ENCODE results near the gene SMYD4.
A peak's percentile ranks its signal among the peaks of the same experiment; 100 is the strongest.
"Not testable (repeated sequence)": the region's sequence is repeated elsewhere in the genome, so short reads cannot be mapped to it uniquely, and the experiment has no call there.

The SMYD4 gene, protein sequence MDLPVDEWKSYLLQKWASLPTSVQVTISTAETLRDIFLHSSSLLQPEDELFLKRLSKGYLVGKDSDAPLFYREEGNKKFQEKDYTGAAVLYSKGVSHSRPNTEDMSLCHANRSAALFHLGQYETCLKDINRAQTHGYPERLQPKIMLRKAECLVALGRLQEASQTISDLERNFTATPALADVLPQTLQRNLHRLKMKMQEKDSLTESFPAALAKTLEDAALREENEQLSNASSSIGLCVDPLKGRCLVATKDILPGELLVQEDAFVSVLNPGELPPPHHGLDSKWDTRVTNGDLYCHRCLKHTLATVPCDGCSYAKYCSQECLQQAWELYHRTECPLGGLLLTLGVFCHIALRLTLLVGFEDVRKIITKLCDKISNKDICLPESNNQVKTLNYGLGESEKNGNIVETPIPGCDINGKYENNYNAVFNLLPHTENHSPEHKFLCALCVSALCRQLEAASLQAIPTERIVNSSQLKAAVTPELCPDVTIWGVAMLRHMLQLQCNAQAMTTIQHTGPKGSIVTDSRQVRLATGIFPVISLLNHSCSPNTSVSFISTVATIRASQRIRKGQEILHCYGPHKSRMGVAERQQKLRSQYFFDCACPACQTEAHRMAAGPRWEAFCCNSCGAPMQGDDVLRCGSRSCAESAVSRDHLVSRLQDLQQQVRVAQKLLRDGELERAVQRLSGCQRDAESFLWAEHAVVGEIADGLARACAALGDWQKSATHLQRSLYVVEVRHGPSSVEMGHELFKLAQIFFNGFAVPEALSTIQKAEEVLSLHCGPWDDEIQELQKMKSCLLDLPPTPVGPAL

DNA sequence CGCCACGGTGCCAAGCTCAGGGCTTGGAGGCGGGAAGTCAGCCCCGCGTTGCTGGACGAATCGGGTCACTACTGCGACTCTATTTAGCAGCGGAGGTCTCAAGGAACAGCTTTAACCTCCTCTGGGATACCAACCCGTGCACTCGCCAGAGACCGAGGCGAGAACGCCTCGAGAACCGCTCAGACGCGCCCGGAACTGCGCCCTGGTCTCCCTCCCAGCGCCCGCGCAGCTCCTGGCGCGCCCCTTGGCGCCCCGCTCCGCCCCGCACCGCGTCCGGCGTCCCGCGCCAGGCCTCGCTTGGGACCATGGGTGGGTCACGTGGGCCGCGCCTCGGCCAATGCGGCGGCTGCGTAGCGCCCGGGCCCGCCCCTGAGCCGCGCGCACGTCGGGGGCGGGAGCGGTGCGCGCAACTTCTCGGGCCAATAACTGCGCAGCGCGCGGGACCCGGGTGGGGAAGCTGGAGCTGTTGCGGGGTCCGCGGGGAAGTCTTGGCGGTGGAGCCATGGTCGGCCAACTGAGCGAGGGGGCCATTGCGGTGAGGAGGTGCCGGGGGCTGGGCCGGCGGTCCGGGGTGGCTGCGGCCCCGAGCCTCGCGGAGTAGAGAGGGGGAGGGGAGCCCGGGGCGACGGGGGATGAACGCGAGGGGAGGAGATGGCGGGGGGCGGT, at the start of gene SMYD4, which contains the start of gene RPA1:
SMYD4 (minus strand) TSS at position 311 of the 666 bp plus-strand sequence. CDS start 1,908 bp downstream, outside the sequence.
RPA1 (plus strand) TSS at position 414 of the 666 bp plus-strand sequence; CDS start at position 503, 89 bp downstream.
- peak; percentile 81 for DNase-seq (ENCODE audit: low spot score)

DNA sequence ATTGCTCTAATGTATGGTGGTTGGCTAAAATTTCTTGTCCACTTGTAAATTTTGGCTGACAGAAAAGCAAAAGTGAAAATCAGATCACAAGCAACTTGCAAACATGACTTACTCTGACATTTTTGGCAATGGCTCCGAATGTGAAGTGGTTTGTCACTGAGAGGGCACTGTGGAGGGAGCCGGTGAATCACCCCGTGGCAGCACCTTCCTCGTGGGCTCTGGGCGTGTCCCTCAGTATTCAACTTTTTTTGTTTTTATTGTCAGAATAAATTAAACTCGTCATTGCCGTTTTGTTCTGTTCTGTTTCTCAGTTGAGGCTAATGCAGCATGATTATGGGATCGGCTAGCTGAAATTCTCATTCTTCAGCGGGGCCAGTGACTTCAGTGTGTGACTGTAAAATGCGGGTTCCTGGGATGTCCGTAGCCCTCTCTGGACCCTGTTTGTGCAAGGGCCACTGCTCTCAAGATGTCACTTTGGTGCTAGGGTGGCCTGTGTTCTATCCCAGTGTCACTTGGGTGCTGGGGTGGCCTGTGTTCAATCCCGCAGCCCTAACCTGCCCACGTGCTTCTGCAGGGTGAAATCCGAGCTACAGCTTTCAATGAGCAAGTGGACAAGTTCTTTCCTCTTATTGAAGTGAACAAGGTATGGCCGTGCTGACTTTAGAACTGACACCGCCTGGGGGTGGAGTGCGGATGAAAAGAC, 48.9 kb upstream of the SMYD4 start:
- DNase-seq (ENCODE audit: low spot score), result no peak

DNA sequence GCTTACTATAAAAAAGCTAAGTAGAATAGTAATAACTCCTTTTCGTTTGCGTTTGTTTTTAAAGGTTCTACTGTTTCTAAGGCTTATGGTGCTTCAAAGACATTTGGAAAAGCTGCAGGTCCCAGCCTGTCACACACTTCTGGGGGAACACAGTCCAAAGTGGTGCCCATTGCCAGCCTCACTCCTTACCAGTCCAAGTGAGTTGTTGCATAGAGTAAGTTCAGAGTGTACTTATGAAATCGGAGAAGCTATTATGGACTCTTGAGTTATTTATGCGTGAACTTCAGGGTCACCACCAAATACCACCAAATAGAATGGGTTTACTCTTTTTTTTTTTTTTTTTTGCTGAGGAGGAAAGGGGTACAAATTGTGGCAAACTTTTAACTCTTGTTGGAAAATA, 45.9 kb upstream of the SMYD4 start:
- DNase-seq (ENCODE audit: low spot score), result no peak

DNA sequence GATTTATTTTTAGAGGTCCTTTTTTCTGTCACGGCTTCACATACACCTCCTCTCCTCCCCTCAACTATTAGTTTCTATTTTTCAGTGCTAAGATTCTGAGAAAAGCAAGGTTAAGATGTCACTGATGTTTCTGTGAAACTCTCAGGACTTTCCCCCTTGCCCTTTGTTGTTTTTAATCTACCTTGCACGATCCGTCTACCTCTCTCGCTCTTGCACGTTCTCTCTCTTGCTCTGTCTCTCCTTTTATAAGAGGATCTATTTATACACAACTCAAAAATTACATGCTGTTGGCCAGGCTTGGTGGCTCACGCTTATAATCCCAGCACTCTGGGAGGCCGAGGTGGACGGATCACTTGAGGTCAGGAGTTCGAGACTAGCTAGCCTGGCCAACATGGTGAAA, 43.7 kb upstream of the SMYD4 start:
- DNase-seq (ENCODE audit: low spot score), result no peak

DNA sequence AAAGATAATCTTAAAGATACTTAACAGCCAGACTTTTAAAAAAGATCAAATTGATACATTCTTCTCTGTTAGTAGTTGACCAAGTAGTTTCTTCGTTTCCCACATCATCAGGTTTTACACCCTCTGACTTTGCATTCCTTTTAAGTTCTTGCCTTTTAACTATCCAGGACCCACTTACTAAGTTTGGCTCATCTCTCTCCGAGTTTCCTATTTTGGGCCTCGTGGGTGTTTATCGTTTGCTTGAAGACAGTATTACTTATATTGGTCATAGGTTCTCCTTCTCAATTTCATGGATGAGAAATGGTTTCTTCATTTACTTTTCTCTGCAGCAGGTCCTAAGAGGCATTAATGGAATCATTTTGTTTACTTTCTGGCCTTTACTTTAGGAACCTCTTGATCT, 43.3 kb upstream of the SMYD4 start:
- DNase-seq (ENCODE audit: low spot score), result no peak

DNA sequence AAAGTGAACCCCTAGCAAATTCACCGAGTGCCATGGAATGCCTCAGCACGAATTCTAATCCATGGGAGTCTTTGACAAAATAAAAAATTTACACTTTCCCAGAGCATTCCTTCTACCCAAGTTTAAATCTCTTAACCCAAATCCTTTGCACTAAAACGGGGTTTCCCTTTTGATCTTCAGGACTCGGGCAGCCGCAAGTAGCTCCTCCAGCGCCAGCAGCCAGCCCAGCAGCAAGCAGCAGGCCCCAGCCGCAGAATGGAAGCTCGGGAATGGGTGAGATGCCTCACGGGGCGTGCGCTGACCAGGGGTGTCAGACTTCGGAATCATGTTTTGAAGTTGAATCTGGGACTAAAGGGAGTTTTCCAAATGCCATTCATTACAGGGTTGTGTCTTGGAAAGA, 42.6 kb upstream of the SMYD4 start:
- no peak for DNase-seq (ENCODE audit: low spot score)

DNA sequence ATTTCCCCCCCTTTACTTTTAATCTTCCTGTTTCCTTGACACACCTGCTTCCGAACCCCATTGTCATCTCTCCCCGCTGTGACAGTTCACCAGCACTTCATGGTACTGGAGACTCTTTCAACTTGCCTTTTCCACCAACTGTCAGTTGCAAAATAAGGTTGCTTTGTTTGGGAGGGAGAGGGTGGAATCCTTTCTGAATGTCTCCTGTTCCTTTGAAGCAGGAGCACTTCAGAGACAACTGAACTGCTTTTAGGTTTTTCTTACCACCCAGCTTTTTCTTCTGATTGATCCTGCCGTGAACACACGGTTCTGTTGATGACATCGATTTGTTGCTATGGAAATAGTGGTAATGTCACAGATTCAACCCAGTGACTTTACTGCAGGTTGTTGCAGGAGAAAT, 42.1 kb upstream of the SMYD4 start:
- DNase-seq (ENCODE audit: low spot score), result no peak

DNA sequence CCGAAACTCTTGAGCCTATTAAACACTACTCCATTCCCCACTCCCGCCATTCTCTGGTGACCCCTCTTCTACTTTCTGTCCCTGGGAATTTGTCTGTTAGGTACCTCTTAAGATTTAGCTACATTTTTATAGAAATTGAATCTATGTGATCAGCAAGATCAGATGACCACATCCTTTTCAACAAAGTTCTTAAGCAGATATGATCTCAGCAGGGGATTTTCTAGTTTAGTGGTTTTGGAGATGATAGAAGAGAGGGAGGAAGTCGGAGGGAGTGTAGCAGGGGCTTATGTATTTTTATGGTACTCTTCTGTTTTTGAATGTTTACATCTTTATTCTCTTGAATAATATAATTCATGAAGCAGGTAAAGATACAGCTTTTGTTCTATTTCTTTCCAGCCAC, 40.9 kb upstream of the SMYD4 start:
- DNase-seq (ENCODE audit: low spot score), result no peak

DNA sequence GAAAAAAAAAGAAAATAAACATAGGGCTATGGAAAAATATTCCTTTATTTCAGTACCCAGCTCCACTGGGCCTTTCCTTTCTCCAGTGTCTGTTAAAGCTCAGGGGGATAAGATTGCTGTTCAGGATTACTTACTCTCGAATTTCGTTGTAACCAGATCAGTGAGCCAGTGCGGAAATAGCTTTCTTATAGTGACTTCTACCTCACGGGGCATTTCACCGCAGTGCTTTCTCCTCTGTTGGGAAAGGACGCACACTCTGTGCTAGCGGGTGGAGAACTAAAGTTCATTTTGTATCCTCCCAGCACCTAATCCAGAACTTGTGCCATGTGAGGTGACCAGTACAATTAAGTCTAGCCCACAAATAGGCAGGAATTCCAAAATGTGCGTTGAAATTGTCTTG, 38.4 kb upstream of the SMYD4 start:
- DNase-seq (ENCODE audit: low spot score), result no peak

DNA sequence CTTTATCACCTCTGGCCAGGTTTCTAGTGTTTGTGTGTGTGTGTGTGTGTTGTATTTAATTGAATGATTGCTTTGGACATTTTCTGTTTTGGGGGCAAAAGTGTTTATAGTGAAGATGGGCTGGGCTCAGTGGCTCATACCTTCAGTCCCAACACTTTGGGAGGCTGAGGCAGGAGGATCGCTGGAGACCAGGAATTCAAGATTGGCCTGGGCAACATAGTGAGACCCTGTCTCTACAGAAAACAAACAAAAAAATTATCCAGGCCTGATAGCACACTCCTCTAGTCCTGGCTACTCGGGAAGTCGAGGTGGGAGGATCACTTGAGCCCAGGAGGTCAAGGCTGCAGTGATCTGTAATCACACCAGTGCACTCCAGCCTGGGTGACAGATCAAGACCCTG, 37.6 kb upstream of the SMYD4 start:
- no peak for DNase-seq (ENCODE audit: low spot score)

DNA sequence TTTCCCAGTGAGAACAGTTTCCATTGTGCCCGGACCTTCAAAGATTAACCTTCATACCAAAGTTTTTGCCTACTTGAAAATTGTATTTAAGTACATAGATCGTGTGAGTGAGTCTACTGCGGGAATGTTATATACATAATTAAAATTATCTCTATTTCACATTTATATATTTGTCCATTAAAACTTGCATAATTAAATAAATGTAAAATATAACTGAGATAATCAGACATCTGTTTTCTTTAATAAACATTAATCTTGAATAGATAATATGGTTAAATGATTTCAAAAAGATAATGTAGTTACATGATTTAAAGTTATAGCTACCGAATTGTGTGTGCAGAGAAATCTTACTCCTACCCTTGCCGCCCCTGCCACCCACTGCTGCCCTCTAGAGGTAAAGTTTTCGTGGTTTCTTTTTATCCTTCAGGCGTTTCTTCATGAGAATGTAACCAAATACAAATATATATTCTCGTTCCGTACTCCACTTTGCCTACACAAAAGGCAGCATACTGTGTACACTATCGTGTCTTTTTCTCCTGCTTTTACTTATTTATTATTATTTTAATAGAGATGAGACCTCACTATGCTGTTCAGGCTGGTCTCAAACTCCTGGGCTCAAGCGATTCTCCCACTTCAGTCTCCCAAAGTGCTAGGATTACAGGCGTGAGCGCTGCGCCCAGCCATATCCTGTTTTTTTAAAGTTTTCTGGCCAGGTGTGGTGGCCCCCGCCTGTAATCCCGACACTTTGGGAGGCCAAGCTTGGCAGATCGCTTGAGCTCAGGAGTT, 35.7 kb upstream of the SMYD4 start:
- DNase-seq (ENCODE audit: low spot score), result no peak

DNA sequence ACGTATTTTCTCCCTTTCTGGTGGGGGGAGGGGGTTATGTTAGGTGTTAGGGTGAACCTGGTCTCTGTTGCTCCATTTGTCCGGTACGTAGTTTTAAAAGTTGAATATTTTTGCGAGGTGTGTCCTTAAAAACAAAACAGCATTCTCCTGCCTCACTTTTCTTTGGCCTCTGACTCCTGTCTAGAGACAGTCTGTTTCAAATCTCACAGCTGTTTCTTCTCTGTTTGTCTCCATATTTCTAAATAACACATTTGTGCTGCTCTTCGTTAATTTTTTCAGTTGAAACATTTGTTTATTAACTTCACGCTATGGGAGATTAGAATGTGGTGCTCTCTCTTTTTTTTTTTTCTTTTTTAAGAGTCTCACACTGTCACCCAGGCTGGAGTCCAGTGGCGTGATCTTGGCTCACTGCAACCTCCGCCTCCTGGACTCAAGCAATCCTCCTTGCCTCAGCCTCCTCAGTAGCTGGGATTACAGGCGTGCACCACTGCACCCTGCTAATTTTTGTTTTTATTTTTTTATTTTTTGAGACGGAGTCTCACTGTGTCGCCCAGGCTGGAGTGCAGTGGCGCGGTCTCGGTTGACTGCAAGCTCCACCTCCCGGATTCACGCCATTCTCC, 31.8 kb upstream of the SMYD4 start:
- no peak for DNase-seq (ENCODE audit: low spot score)

DNA sequence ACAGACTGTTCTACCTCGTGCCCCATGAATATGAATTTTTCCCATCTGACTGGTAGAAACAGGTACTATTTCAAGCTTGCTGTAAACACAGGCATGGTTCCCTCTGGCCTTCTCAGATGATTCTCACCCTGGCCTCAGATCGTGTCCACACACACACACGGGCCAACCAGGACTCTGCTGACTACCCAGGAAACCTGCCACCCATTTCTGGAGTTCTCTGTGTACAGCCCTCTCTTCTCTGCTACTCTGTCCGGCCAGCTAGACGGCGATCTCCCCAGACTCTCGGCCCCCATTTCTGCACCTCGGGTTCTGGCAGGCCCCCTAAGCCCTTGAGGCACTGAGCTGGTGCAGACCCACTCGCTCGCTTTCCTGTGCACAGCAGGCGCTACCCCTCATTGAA, 31.3 kb upstream of the SMYD4 start:
- DNase-seq (ENCODE audit: low spot score), result no peak

DNA sequence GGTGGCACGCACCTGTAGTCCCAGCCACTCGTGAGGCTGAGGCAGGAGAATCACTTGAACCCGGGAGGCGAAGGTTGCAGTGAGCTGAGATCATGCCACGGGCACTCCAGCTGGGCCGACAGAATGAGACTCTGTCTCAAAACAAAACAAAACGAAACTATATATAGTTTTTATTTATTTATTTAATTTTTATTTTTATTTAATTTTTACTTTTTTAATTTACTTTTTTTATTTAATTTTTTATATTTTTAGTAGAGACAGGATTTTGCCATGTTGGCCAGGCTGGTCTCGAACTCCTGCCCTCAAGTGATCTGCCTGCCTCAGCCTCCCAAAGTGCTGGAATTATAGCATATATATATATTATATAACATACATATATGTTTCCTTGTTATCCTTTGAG, 26.8 kb upstream of the SMYD4 start:
- not testable (repeated sequence) for DNase-seq (ENCODE audit: low spot score)

DNA sequence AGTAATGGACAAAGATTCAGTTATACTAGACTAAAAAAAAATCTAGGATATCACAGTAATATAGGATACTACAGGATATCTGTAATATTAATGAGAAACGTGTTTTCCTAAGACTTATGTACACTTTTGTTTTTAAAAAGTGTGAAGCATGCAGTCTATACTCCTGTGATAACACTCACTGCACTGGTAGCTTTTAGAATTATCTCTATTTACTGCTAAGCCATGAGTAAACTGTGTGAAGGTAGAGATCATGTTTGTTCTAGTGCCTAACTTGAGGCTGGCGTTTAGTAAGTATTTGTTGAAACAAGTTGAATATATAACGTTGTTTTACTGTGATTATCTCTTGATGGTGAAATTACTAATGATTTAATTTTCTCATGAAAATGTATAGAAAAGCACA, 24.0 kb upstream of the SMYD4 start:
- no peak for DNase-seq (ENCODE audit: low spot score)

DNA sequence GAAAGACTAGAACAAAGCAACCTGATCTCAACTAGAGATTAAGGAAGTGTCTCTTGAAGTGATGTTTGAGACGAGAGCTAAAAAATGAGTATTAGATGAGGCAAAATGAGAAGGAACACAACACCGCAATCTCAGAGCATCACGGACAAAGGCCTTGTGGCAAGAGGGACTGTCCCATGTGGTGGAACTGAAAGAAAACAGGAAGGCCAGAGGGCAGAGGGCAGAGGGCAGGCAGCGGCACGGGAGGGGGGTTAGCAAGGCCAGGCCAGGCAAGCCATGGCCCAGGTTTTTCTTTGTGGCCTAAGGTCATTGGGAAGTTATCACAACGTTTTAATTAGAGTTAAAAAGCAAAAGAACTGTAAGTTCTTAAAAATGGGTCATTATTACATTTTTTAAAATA, 22.6 kb upstream of the SMYD4 start:
- no peak for DNase-seq (ENCODE audit: low spot score)

DNA sequence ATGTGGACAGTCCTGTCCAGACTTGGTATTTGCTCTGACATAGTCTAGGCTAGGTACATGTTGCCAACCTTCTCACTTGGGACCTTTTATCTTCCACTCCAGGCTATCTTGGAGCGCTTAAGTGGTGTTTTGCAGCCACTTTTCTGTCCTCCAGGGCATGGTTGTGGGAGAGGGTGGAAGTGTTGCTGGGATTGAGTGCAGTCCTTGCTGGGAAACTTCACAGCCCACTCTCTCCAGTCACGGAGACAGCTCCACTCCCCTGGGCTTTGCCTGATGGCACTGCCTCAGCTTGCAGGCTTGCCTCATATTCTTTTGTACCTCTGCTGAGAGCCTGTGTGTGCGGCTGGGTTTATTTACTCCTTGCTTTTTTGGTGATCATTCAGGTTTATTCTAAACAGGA, 17.5 kb upstream of the SMYD4 start:
- DNase-seq (ENCODE audit: low spot score), result no peak

DNA sequence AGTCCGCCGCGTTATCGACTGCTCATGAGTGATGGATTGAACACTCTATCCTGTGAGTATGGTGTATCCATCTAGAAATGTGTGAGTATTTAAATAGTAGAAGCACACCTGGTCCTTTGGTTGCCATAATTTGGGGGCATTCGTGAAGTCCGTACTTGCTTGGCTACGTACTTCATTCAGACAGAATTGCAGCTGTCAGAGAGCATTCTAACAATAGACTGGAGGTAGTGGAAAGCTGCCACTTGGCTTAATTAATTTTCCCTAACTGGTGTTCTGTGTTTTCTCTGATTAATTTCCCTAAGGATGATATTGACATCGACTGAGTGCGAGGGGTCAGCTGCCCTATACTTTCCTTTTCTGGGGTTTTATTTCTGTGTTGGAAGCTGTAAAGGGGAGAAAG, 14.2 kb upstream of the SMYD4 start:
- DNase-seq (ENCODE audit: low spot score), result no peak

DNA sequence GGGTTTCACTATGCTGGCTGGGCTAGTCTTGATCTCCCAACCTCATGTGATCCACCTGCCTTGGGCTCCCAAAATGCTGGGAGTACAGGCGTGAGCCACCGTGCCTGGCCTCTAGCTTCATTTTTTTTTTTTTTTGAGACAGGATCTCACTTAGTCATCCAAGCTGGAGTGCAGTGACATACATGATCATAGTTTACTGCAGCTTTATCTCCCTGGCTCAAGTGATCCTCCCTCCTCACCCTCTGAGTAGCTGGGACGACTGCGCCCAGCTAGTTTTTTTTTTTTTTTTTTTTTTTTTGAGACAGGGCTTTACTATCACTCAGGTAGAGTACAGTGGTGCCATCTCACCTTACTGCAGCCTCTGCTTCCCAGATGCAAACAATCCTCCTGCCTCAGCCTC, 9.8 kb upstream of the SMYD4 start:
- DNase-seq (ENCODE audit: low spot score), result no peak

DNA sequence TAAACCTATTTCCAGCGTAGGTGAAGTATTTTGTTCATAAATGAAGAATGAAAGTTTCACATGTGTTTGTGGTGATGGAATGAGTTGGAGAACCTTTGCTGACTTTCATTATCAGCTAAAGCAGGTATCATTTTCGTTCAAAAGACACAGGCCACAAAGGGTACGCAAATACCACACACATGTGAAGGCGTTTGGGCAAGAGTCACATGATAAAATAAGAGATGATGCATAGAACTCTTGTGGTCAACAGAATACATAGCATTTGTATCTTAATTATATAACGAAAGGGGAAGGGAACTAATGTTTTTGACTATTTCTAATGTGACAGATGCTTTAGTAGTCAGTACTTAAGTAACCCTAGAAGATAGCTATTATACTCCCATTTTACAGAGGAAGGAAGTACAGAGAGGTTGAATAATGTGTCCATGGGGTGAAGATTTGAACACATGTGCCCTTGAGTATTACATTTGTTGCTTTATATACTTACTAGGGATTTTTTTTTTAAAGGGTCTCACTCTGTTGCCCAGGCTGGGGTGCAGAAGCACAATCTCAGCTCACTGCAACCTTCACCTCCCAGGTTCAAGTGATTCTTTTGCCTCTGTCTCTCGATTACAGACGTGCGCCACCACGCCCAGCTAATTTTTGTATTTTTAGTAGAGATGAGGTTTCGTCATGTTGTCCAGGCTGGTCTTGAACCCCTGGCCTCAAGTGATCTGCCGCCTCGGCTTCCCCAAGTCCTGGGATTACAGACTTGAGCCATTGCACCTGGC, 4.9 kb upstream of the SMYD4 start:
- DNase-seq (ENCODE audit: low spot score), result no peak

Measured in pons (tissue), 1 donor.